Natural killer cell (primary cell): ENCODE data around the gene PSMB2. TPM values are rescaled to one million over a fixed set of nuclear protein-coding genes. Genes with fewer than 3 reads are reported as not detected.
"Not testable (repeated sequence)": the region's sequence is repeated elsewhere in the genome, so short reads cannot be mapped to it uniquely, and the experiment has no call there.

ENCODE experiments used
- ATAC-seq, 3 donors: fragments of 150-1000 bp in 2 of 3; fragments of 200-7000 bp in 1 of 3; cut with Tn5 transposase; 1 replicate in 1 of 3; 2 replicates in 2 of 3; pipeline ENCODE4 v1.10.0; 2021; ENCODE audit warnings: mild to moderate bottlenecking in 2 of 3, moderate library complexity in 2 of 3
- DNase-seq, 2 donors: peaks; one replicate each; pipeline versions ENCODE4 v3.0.0 to v3.0.0-alpha.2; 2013 to 2021; ENCODE audit warnings: mixed read lengths in 1 of 2
- H3K27ac ChIP-seq: one replicate; pipeline ENCODE4 v1.5.1; 2013; ENCODE audit warnings: mild to moderate bottlenecking, low read length
- H3K27me3 ChIP-seq: one replicate; pipeline ENCODE4 v1.6.1; 2013; ENCODE audit warnings: low read length; ENCODE audit not compliant: control insufficient read depth, insufficient read depth
- H3K36me3 ChIP-seq: one replicate; pipeline ENCODE4 v1.6.1; 2013; ENCODE audit warnings: low read length; ENCODE audit not compliant: control insufficient read depth, insufficient read depth
- H3K4me1 ChIP-seq: one replicate; pipeline ENCODE4 v1.6.1; 2013; ENCODE audit warnings: low read length; ENCODE audit not compliant: control insufficient read depth, insufficient read depth
- H3K4me3 ChIP-seq: one replicate; pipeline ENCODE4 v1.5.1; 2013; ENCODE audit warnings: low read length
- H3K9me3 ChIP-seq: one replicate; pipeline ENCODE4 v1.6.1; 2013; ENCODE audit warnings: low read length; ENCODE audit not compliant: control insufficient read depth, insufficient read depth
- H3K27ac Mint-ChIP-seq, 2 donors: one replicate each; pipeline ENCODE4 v1.8.0; 2022; ENCODE audit warnings: mild to moderate bottlenecking in 2 of 2, mixed read lengths in 2 of 2, moderate library complexity in 1 of 2
- H3K27me3 Mint-ChIP-seq, 2 donors: one replicate each; pipeline ENCODE4 v1.8.0; 2022; ENCODE audit warnings: low read depth in 2 of 2, mixed read lengths in 2 of 2
- H3K36me3 Mint-ChIP-seq: one replicate; pipeline ENCODE4 v1.8.0; 2022; ENCODE audit warnings: mixed read lengths
- H3K4me1 Mint-ChIP-seq, 2 donors: one replicate each; pipeline ENCODE4 v1.8.0; 2022; ENCODE audit warnings: mixed read lengths in 2 of 2
- H3K4me3 Mint-ChIP-seq: one replicate; pipeline ENCODE4 v1.8.0; 2022; ENCODE audit warnings: mild to moderate bottlenecking, moderate library complexity, mixed read lengths
- H3K9me3 Mint-ChIP-seq, 2 donors: one replicate each; pipeline ENCODE4 v1.8.0; 2022; ENCODE audit warnings: mixed read lengths in 2 of 2
- CTCF ChIP-seq: fragments of 200-600 bp; IDR thresholded peaks from one replicate; pipeline ENCODE4 v1.8.0; 2022; ENCODE audit warnings: antibody characterized with exemption
- WGBS: methylation state at CpG from one replicate; pipeline ENCODE4 v1.1.7; 2013; ENCODE audit warnings: missing lambda C conversion rate; ENCODE audit not compliant: insufficient coverage; 5-methylcytosine and 5-hydroxymethylcytosine counted together
- intact Hi-C: fragments of 100-400 bp; cut with micrococcal nuclease; formaldehyde crosslinking; loops from one replicate; pipeline ENCODE4 v1.14.2; 2022
- total RNA-seq, 4 donors: library from RNA; stranded (reverse); fragments of 120-200 nt in 1 of 4; gene quantifications; one replicate each; pipeline versions ENCODE4 v1.2.3 to v1.2.4, GENCODE V29; 2013 to 2022

PSMB2 gene
- total RNA-seq, 3 donors from 2014 or later (not counting 1 experiment from before 2014, with no cell fraction given): 37.0 to 45.0 (median 37.3) TPM

- Mint-ChIP-seq H3K9me3 (no peaks in the 10 kb centered on the region), H3K4me1 (peaks cover 22 to 29% of the 10 kb centered on the region in 2 donors), H3K27me3 (no peaks in the 10 kb centered on the region), H3K27ac (no peak overlapping the region), H3K4me3 (no peak overlapping the region), H3K36me3 (no peaks in the 10 kb centered on the region)
- WGBS: 100% methylated on average over 1 of the region's 4 CpGs
- no peak overlapping the region for H3K27ac ChIP-seq
- intact Hi-C loops: no loop called here
- DNase-seq: no peak
- TF ChIP-seq CTCF: no peak
- no peak for ATAC-seq
- H3K9me3 ChIP-seq: no peaks in the 10 kb centered on the region
- H3K4me3 ChIP-seq: no peak overlapping the region
- H3K36me3 ChIP-seq: peaks cover 7% of the 10 kb centered on the region
- no peaks in the 10 kb centered on the region for H3K27me3 ChIP-seq
- H3K4me1 ChIP-seq: peaks cover 23% of the 10 kb centered on the region
Measured at GRCh38 chr1:35580949-35581388, 60.4 kb downstream of the PSMB2 start.

- Mint-ChIP-seq H3K27ac (peak overlapping the region; percentile 85 to 89), H3K4me1 (peaks cover 33 to 35% of the 10 kb centered on the region in 2 donors), H3K36me3 (no peaks in the 10 kb centered on the region), H3K27me3 (no peaks in the 10 kb centered on the region), H3K9me3 (no peaks in the 10 kb centered on the region), H3K4me3 (peak overlapping the region; percentile 97)
- Histone ChIP-seq H3K27ac (peak overlapping the region; percentile 16), H3K27me3 (no peaks in the 10 kb centered on the region), H3K4me1 (peaks cover 40% of the 10 kb centered on the region), H3K36me3 (no peaks in the 10 kb centered on the region), H3K9me3 (no peaks in the 10 kb centered on the region), H3K4me3 (peak overlapping the region; percentile 43)
- WGBS: 2% methylated on average over 70 of the region's 70 CpGs
- peak; percentile 63 to 80 for DNase-seq
- intact Hi-C loops: no loop called here
- TF ChIP-seq CTCF: no peak
- ATAC-seq: peak; percentile 79 to 89 (median 81)
Measured at GRCh38 chr1:35577071-35577998, 64.0 kb downstream of the PSMB2 start.

- intact Hi-C loops, H3K27me3 Mint-ChIP-seq, H3K36me3 ChIP-seq, H3K9me3 ChIP-seq, H3K27ac ChIP-seq, H3K36me3 Mint-ChIP-seq, DNase-seq, H3K9me3 Mint-ChIP-seq, ATAC-seq, H3K27me3 ChIP-seq: not testable (repeated sequence)
- Histone ChIP-seq H3K4me3 (peak overlapping the region; percentile 43), H3K4me1 (peaks cover 40% of the 10 kb centered on the region)
- Mint-ChIP-seq H3K4me3 (peak overlapping the region; percentile 97), H3K27ac (peak overlapping the region; percentile 37 to 89), H3K4me1 (peaks cover 39 to 42% of the 10 kb centered on the region in 2 donors)
- 20% methylated on average over 37 of the region's 37 CpGs for WGBS
Measured at GRCh38 chr1:35576766-35577070, 64.6 kb downstream of the PSMB2 start.

GRCh38 chr1:35576061-35576765, 65.1 kb downstream of the PSMB2 start:
- TF ChIP-seq CTCF: no peak
- no peaks in the 10 kb centered on the region for H3K36me3 ChIP-seq
- H3K27ac ChIP-seq: no peak overlapping the region
- intact Hi-C loops: no loop called here
- Mint-ChIP-seq H3K9me3 (no peaks in the 10 kb centered on the region), H3K36me3 (no peaks in the 10 kb centered on the region), H3K4me3 (peak overlapping the region; percentile 94), H3K27ac (peak overlapping the region; percentile 37 to 89), H3K4me1 (peaks cover 43 to 47% of the 10 kb centered on the region in 2 donors), H3K27me3 (no peaks in the 10 kb centered on the region)
- H3K9me3 ChIP-seq: no peaks in the 10 kb centered on the region
- no peaks in the 10 kb centered on the region for H3K27me3 ChIP-seq
- peaks cover 40% of the 10 kb centered on the region for H3K4me1 ChIP-seq
- ATAC-seq (no peak), DNase-seq (no peak)
- peak overlapping the region; percentile 14 for H3K4me3 ChIP-seq
- WGBS: 67% methylated on average over 10 of the region's 10 CpGs
